Neural cell (in vitro differentiated cells): ENCODE data around the gene MCC. TPM values are rescaled to one million over a fixed set of nuclear protein-coding genes. Genes with fewer than 3 reads are reported as not detected.

Experiments used
- H2AFZ ChIP-seq: fragments of 200-600, 300-800 bp; sonication (generic), shearing (Covaris generic); 2 replicates; pipeline ENCODE4 v1.6.0; 2014; ENCODE audit warnings: low read depth, mild to moderate bottlenecking, antibody characterized with exemption, low read length, moderate library complexity
- H3F3A ChIP-seq: fragments of 200-600 bp; shearing (Covaris generic); 2 replicates; pipeline ENCODE4 v1.6.1; 2016; ENCODE audit warnings: mild to moderate bottlenecking, moderate library complexity, mixed read lengths, antibody characterized with exemption, low read length; ENCODE audit not compliant: insufficient read depth, poor library complexity, severe bottlenecking
- H3K27ac ChIP-seq: fragments of 200-600, 300-800 bp; sonication (generic), shearing (Covaris generic); 2 replicates; pipeline ENCODE4 v1.5.1; 2014; ENCODE audit warnings: mild to moderate bottlenecking, low read length, moderate library complexity
- H3K27me3 ChIP-seq: fragments of 300-800, 200-600 bp; sonication (generic), shearing (Covaris generic); 2 replicates; pipeline ENCODE4 v1.6.0; 2014; ENCODE audit warnings: mild to moderate bottlenecking, low read depth, low read length, moderate library complexity; ENCODE audit not compliant: insufficient read depth
- H3K36me3 ChIP-seq: fragments of 300-800, 200-600 bp; sonication (generic), shearing (Covaris generic); 2 replicates; pipeline ENCODE4 v1.5.1; 2014; ENCODE audit warnings: mild to moderate bottlenecking, antibody characterized with exemption, low read length, moderate library complexity; ENCODE audit not compliant: insufficient read depth
- H3K4me2 ChIP-seq: fragments of 300-800, 200-600 bp; sonication (generic), shearing (Covaris generic); 2 replicates; pipeline ENCODE4 v1.6.0; 2014; ENCODE audit warnings: mild to moderate bottlenecking, low read length
- H3K4me3 ChIP-seq: fragments of 300-800, 200-600 bp; sonication (generic), shearing (Covaris generic); 2 replicates; pipeline ENCODE4 v1.5.1; 2014; ENCODE audit warnings: mild to moderate bottlenecking, low read length, moderate library complexity
- H3K79me2 ChIP-seq: fragments of 200-600 bp; shearing (Covaris generic); replicated peaks from 2 replicates; pipeline ENCODE4 v1.6.0; 2014; ENCODE audit warnings: mild to moderate bottlenecking, low read length, moderate library complexity; ENCODE audit not compliant: insufficient read depth
- H3K9ac ChIP-seq: fragments of 300-800, 200-600 bp; sonication (generic), shearing (Covaris generic); 2 replicates; pipeline ENCODE4 v1.6.1; 2016; ENCODE audit warnings: mild to moderate bottlenecking, low read length, mixed read lengths
- H3K9me2 ChIP-seq: fragments of 200-600 bp; shearing (Covaris generic); 2 replicates; pipeline ENCODE4 v1.6.1; 2016; ENCODE audit warnings: mild to moderate bottlenecking, low read length, mixed read lengths; ENCODE audit not compliant: insufficient read depth
- H3K9me3 ChIP-seq: fragments of 200-600, 300-800 bp; sonication (generic), shearing (Covaris generic); 2 replicates; pipeline ENCODE4 v1.6.1; 2016; ENCODE audit warnings: mild to moderate bottlenecking, mixed run types, low read length, moderate library complexity, mixed read lengths
- H4K20me1 ChIP-seq: fragments of 200-600 bp; shearing (Covaris generic); 2 replicates; pipeline ENCODE4 v1.6.1; 2016; ENCODE audit warnings: mild to moderate bottlenecking, mixed run types; ENCODE audit not compliant: insufficient read depth
- EP300 ChIP-seq: fragments of 450-650 bp; conservative IDR thresholded peaks from 2 replicates; pipeline ENCODE4 v1.6.1; 2014; ENCODE audit warnings: antibody characterized with exemption, mild to moderate bottlenecking, moderate library complexity; ENCODE audit not compliant: poor library complexity, severe bottlenecking
- EZH2 ChIP-seq: fragments of 200-600, 300-800 bp; shearing (Covaris generic), sonication (generic); IDR thresholded peaks from 2 replicates; pipeline ENCODE4 v1.6.1; 2014; ENCODE audit warnings: antibody characterized with exemption, low read length, borderline replicate concordance, mild to moderate bottlenecking; ENCODE audit not compliant: insufficient read depth, poor library complexity, severe bottlenecking
- MXI1 ChIP-seq: fragments of 450-650 bp; conservative IDR thresholded peaks from 2 replicates; pipeline ENCODE4 v1.6.1; 2014; ENCODE audit warnings: antibody characterized with exemption, mild to moderate bottlenecking; ENCODE audit not compliant: poor library complexity, severe bottlenecking
- POLR2AphosphoS5 ChIP-seq: IDR thresholded peaks from 2 replicates; pipeline ENCODE4 v1.6.1; 2012
- RAD21 ChIP-seq: fragments of 450-650 bp; conservative IDR thresholded peaks from 2 replicates; pipeline ENCODE4 v1.6.1; 2014; ENCODE audit warnings: antibody characterized with exemption, mild to moderate bottlenecking, moderate library complexity
- REST ChIP-seq: IDR thresholded peaks from 2 replicates; pipeline ENCODE4 v1.6.1; 2012; ENCODE audit warnings: borderline replicate concordance
- SMC3 ChIP-seq: fragments of 450-650 bp; conservative IDR thresholded peaks from 2 replicates; pipeline ENCODE4 v1.6.1; 2014; ENCODE audit warnings: antibody characterized with exemption, mild to moderate bottlenecking, moderate library complexity; ENCODE audit not compliant: poor library complexity
- TAF1 ChIP-seq: IDR thresholded peaks from 2 replicates; pipeline ENCODE4 v1.6.1; 2012; ENCODE audit warnings: low read depth
- polyA plus RNA-seq: library from polyadenylated mRNA; depleted of rRNA; stranded (reverse); fragments of >200 nt; gene quantifications from 2 replicates; pipeline ENCODE4 v1.2.3, GENCODE V29; 2014
- TF ChIP-seq, protein P1 (sequence below): fragments of 450-650 bp; IDR thresholded peaks from 2 replicates; pipeline ENCODE4 v1.5.1; 2014; ENCODE audit warnings: antibody characterized with exemption, mild to moderate bottlenecking, moderate library complexity; ENCODE audit not compliant: poor library complexity, severe bottlenecking

The MCC gene
- polyA plus RNA-seq, 1 donor from 2014 or later, result 2.2 TPM

- Histone ChIP-seq H3F3A (no peaks in the 10 kb centered on the region), H3K79me2 (no peaks in the 10 kb centered on the region), H2AFZ (no peak overlapping the region), H4K20me1 (no peaks in the 10 kb centered on the region), H3K27ac (no peak overlapping the region), H3K9me3 (no peaks in the 10 kb centered on the region), H3K36me3 (no peaks in the 10 kb centered on the region), H3K27me3 (no peaks in the 10 kb centered on the region), H3K9me2 (no peaks in the 10 kb centered on the region), H3K9ac (no peak overlapping the region), H3K4me2 (no peak overlapping the region), H3K4me3 (no peak overlapping the region)
- TF ChIP-seq, protein P1, sequence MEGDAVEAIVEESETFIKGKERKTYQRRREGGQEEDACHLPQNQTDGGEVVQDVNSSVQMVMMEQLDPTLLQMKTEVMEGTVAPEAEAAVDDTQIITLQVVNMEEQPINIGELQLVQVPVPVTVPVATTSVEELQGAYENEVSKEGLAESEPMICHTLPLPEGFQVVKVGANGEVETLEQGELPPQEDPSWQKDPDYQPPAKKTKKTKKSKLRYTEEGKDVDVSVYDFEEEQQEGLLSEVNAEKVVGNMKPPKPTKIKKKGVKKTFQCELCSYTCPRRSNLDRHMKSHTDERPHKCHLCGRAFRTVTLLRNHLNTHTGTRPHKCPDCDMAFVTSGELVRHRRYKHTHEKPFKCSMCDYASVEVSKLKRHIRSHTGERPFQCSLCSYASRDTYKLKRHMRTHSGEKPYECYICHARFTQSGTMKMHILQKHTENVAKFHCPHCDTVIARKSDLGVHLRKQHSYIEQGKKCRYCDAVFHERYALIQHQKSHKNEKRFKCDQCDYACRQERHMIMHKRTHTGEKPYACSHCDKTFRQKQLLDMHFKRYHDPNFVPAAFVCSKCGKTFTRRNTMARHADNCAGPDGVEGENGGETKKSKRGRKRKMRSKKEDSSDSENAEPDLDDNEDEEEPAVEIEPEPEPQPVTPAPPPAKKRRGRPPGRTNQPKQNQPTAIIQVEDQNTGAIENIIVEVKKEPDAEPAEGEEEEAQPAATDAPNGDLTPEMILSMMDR, result no peak
- TF ChIP-seq RAD21 (no peak), SMC3 (no peak), MXI1 (no peak), POLR2AphosphoS5 (no peak), EP300 (no peak), REST (no peak), EZH2 (no peak), TAF1 (no peak)
These were observed 381.4 kb downstream of the MCC start for GRCh38 chr5:113106821-113107220.

GRCh38 chr5:113105693-113106280 is 382.5 kb downstream of the MCC start:
- no peak overlapping the region for H3K4me2 ChIP-seq
- H3K27ac ChIP-seq, result no peak overlapping the region
- H2AFZ ChIP-seq, result no peak overlapping the region
- no peaks in the 10 kb centered on the region for H3K27me3 ChIP-seq
- H3F3A ChIP-seq, result no peaks in the 10 kb centered on the region
- H3K4me3 ChIP-seq, result no peak overlapping the region
- no peaks in the 10 kb centered on the region for H3K79me2 ChIP-seq
- no peak overlapping the region for H3K9ac ChIP-seq
- H3K9me3 ChIP-seq, result no peaks in the 10 kb centered on the region
- no peaks in the 10 kb centered on the region for H3K36me3 ChIP-seq
- no peak for TF ChIP-seq EP300
- no peak for TF ChIP-seq RAD21
- TF ChIP-seq, protein P1, result no peak
- TF ChIP-seq TAF1, result no peak
- no peak for TF ChIP-seq POLR2AphosphoS5
- TF ChIP-seq EZH2, result no peak
- no peak for TF ChIP-seq REST
- no peak for TF ChIP-seq SMC3
- no peak for TF ChIP-seq MXI1
- H4K20me1 ChIP-seq, result no peaks in the 10 kb centered on the region
- no peaks in the 10 kb centered on the region for H3K9me2 ChIP-seq
